Body of pancreas (tissue), 4 donors: Measurements from ENCODE around the gene G6PC3. TPM values are rescaled to one million over a fixed set of nuclear protein-coding genes. Genes with fewer than 3 reads are reported as not detected.

Source experiments
- ATAC-seq: fragments of 150-250 bp; one replicate; pipeline ENCODE4 v1.9.1; 2016
- DNase-seq, 4 donors: peaks; one replicate each; pipeline ENCODE4 v3.0.0-alpha.2; 2019
- H3K27ac ChIP-seq, 4 donors: fragments of 200-600 bp; sonication (generic); 1 replicate in 3 of 4; 2 replicates in 1 of 4; pipeline versions ENCODE4 v1.5.1 to v1.6.1; 2016 to 2019; ENCODE audit warnings: mild to moderate bottlenecking in 1 of 4, mixed read lengths in 1 of 4, moderate library complexity in 1 of 4
- H3K27me3 ChIP-seq, 2 donors: fragments of 200-600 bp; sonication (generic); one replicate each; pipeline ENCODE4 v1.6.0; 2016; ENCODE audit warnings: mild to moderate bottlenecking in 1 of 2
- H3K36me3 ChIP-seq, 2 donors: fragments of 200-600 bp; sonication (generic); replicated peaks in 1 of 2; 2 replicates each; pipeline ENCODE4 v1.5.1; 2016; ENCODE audit warnings: low read depth in 2 of 2; ENCODE audit not compliant: insufficient read depth in 1 of 2
- H3K4me1 ChIP-seq: fragments of 200-600 bp; sonication (generic); one replicate; pipeline ENCODE4 v1.6.0; 2016
- H3K4me3 ChIP-seq, 2 donors: fragments of 200-600 bp; sonication (generic); 1 replicate in 1 of 2; 2 replicates in 1 of 2; pipeline ENCODE4 v1.5.1; 2016 to 2019
- H3K9me3 ChIP-seq, 3 donors: fragments of 200-600 bp; sonication (generic); 1 replicate in 2 of 3; 2 replicates in 1 of 3; pipeline ENCODE4 v1.5.1; 2016
- POLR2A ChIP-seq, 3 donors: fragments of 450-650 bp; IDR thresholded peaks; one replicate each; pipeline ENCODE4 v1.6.1; 2016; ENCODE audit warnings: antibody characterized with exemption in 3 of 3, mild to moderate bottlenecking in 2 of 3
- whole genome bisulfite sequencing, 2 donors: methylation state at CpG; one replicate each; pipeline ENCODE4 v1.1.5; 2017; 5-methylcytosine and 5-hydroxymethylcytosine counted together
- intact Hi-C: fragments of 100-400 bp; cut with DNase I; formaldehyde crosslinking; loops from one replicate; pipeline ENCODE4 v1.15.1; 2023
- total RNA-seq, 2 donors: library from RNA; depleted of rRNA; stranded (reverse); fragments of >200 nt; gene quantifications; one replicate each; pipeline ENCODE4 v1.1.0, GENCODE V29; 2016
- TF ChIP-seq, protein P1 (sequence below), 7 experiments: fragments of 450-650 bp in 4 of 7; fragments of 200-600 bp in 3 of 7; sonication (generic) in 3 of 7; IDR thresholded peaks; one replicate each; pipeline ENCODE4 v1.5.1; 2016 to 2019; ENCODE audit warnings: antibody characterized with exemption in 7 of 7

Gene G6PC3
- total RNA-seq, 2 donors from 2014 or later = 11.9 to 12.9 TPM

DNA sequence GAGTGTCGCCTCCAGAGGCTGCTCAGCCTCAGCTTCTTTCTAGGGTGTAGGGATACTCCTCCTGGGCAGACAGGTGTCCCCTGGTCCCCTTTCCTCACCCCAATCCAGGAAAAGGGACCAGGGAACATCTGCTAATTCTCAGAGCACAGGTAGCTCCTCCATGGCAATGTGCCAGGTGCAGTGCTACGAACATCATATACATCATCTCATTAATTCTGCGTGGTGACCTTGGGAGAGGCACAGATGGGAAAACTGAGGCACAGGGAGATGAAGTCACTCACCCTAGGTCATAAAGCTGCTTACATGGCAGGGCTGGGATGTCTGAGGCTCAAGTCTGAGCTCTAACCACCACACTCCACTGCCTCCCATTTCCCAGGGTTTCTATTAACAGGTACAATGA is 41.2 kb downstream of the G6PC3 start:
- ATAC-seq (no peak), DNase-seq (no peak)
- TF ChIP-seq POLR2A (IDR thresholded peaks at IDR 0.05) = no peak
- TF ChIP-seq, protein P1, sequence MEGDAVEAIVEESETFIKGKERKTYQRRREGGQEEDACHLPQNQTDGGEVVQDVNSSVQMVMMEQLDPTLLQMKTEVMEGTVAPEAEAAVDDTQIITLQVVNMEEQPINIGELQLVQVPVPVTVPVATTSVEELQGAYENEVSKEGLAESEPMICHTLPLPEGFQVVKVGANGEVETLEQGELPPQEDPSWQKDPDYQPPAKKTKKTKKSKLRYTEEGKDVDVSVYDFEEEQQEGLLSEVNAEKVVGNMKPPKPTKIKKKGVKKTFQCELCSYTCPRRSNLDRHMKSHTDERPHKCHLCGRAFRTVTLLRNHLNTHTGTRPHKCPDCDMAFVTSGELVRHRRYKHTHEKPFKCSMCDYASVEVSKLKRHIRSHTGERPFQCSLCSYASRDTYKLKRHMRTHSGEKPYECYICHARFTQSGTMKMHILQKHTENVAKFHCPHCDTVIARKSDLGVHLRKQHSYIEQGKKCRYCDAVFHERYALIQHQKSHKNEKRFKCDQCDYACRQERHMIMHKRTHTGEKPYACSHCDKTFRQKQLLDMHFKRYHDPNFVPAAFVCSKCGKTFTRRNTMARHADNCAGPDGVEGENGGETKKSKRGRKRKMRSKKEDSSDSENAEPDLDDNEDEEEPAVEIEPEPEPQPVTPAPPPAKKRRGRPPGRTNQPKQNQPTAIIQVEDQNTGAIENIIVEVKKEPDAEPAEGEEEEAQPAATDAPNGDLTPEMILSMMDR (IDR thresholded peaks at IDR 0.05) = no peak
- intact Hi-C loops = no loop called here
- Histone ChIP-seq H3K4me1 (peaks cover 59% of the 10 kb centered on the region), H3K36me3 (no peaks in the 10 kb centered on the region), H3K4me3 (no peak overlapping the region), H3K27ac (peak overlapping the region; percentile 70 to 81 (median 80)), H3K27me3 (no peaks in the 10 kb centered on the region), H3K9me3 (no peaks in the 10 kb centered on the region)
- WGBS, 2 donors = 35 to 51% methylated on average over 3 of the region's 3 CpGs

DNA sequence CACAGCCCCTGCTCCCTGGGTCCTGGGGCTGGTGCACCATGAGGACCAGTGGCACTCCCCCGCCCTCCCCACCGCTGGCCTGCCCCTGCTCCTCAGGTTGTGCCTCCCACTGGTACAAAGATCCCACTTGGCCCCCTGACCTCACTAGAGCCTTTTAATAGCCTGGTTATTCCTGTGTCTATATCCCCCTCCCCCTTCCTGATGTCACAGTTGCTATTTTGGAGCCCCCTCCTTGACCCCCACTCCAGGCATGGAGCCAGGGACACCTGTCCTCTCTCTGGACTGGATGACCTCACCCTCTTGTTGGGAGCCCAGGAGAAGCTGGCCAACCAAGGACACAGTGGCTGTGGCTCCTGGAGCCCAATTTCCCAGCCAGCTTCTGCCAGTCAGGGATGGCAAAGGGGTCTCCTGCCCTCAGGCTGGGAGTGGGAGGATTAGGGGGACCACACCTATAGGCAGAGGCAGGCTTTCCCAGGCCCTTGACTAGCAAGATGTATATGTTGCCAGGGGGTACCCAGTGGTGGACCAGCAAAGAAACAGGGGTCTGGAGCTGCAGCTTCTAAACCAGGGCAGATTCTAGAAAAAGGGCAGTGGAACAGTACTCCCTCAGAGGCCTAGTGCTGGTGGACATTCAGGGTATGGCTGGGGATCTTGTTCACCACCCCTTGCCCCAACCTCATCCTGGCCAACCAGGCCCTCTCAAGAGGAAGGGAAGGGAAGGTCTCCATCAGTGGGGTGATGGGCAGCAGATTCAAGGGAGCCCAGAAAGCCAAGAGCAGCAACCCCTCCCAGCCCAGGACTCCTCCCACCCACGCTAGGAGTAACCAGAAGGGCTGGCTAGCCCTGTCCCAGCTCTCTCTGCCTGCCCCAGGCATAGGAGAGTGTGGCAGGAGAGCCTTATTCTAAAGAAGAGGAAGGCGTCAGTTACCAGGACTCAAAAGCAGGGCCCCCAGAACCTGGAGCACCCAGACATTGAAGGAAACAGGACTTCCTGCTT is 42.0 kb downstream of the G6PC3 start:
- no peaks in the 10 kb centered on the region for H3K27me3 ChIP-seq
- no peak overlapping the region for H3K4me3 ChIP-seq
- peaks cover 59% of the 10 kb centered on the region for H3K4me1 ChIP-seq
- DNase-seq (peak; percentile 44 to 59 (median 52)), ATAC-seq (no peak)
- H3K9me3 ChIP-seq = no peaks in the 10 kb centered on the region
- H3K27ac ChIP-seq = peak overlapping the region; percentile 63 to 81 (median 74)
- WGBS, 2 donors = 65 to 78% methylated on average over 3 to 4 of the region's 4 CpGs
- intact Hi-C loops = no loop called here
- no peaks in the 10 kb centered on the region for H3K36me3 ChIP-seq
- TF ChIP-seq, protein P1 (IDR thresholded peaks at IDR 0.05) = no peak
- no peak for TF ChIP-seq POLR2A (IDR thresholded peaks at IDR 0.05)

DNA sequence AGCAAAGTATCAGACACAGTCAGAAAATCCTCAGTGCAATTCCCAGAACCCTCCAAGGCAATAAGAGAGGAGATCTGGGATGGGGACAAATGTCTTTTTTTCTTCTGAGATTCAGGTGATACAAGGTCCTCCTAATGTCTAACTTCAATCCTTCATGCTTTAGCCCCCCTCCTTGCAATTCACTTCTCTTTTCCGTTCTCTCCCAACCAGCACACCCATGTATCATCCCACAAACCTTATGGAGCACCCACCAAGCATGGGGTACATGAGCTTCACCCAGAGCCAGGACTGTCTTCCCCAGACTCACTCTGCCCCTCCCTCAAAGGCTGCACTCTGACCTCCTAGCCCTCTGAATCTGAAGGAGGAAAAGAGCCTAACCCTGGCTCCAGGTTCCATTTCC is 42.8 kb downstream of the G6PC3 start:
- Histone ChIP-seq H3K9me3 (no peaks in the 10 kb centered on the region), H3K4me3 (no peak overlapping the region), H3K27me3 (no peaks in the 10 kb centered on the region), H3K27ac (peak overlapping the region in 1 of 4 donors; percentile 63), H3K4me1 (peaks cover 53% of the 10 kb centered on the region), H3K36me3 (no peaks in the 10 kb centered on the region)
- WGBS, 2 donors = 86 to 100% methylated on average over 1 of the region's 1 CpG
- DNase-seq = no peak
- ATAC-seq = no peak
- TF ChIP-seq POLR2A (IDR thresholded peaks at IDR 0.05) = no peak
- TF ChIP-seq, protein P1 (IDR thresholded peaks at IDR 0.05) = no peak
- intact Hi-C loops = no loop called here

DNA sequence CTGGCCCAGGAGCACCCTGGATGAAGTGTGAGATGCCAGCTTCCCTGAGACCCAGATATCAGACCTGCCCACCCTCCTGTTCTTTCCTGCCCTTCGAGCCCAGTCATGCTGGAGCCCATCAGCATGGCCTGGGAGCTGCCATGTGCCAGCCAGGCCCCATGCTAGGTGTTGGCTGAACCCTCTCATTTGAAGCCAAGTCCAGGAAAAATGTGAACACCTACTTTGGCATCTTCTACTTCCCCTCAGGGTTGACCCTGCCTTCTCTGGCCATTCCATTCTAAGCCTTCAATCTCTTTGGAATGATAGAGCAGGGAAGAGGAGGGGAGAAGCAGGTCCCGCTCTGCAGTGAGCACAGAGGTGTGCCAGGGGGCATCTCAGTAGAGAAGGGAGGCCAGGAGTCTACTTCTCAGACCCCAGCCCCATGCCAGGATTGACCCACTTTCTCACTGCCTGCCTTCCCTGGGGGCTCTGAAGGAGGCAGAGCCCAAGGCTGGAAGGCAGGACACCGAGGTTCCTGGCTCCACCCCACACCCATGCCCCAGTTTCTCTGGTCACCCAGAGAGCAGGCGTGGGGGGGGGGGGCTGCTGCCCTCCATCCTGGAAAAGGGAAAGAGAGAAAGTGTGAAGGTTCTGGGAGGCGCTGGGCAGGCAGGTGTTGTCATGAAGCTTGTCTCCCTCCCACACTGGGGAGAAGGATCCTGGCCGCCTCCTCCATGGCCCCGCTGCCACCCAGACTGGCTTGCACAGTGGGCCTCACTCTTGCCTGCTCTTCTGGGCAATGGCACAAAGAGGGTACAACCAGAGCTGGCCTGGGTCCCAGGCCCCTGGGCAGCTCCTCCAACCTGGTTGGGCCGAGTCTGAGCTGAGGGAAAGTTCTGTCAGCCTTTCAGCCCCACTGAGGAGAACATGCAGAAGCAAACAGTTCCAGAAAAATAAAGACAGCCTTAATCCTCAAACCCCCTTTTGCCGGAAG is 43.6 kb downstream of the G6PC3 start:
- Histone ChIP-seq H3K4me1 (peaks cover 53% of the 10 kb centered on the region), H3K9me3 (no peaks in the 10 kb centered on the region), H3K36me3 (no peaks in the 10 kb centered on the region), H3K4me3 (no peak overlapping the region), H3K27ac (no peak overlapping the region), H3K27me3 (no peaks in the 10 kb centered on the region)
- DNase-seq (no peak), ATAC-seq (no peak)
- WGBS, 2 donors = 88 to 98% methylated on average over 8 to 9 of the region's 9 CpGs
- intact Hi-C loops = no loop called here
- no peak for TF ChIP-seq POLR2A (IDR thresholded peaks at IDR 0.05)
- TF ChIP-seq, protein P1 (IDR thresholded peaks at IDR 0.05) = no peak
